ENCODE measurements around the gene EFHC1. TPM values are rescaled to one million over a fixed set of nuclear protein-coding genes. Genes with fewer than 3 reads are reported as not detected.
A peak's percentile ranks its signal among the peaks of the same experiment; 100 is the strongest.

Gene EFHC1
- total RNA-seq, 1 donor from 2014 or later = 9.6 TPM

- no peak for DNase-seq (ENCODE audit: low spot score)
- Mint-ChIP-seq H3K36me3 (ENCODE audit: low read depth) (peaks cover 7% of the 10 kb centered on the region), H3K4me1 (ENCODE audit: low read depth) (peaks cover 94% of the 10 kb centered on the region), H3K9me3 (ENCODE audit: low read depth) (no peaks in the 10 kb centered on the region), H3K27me3 (ENCODE audit: low read depth) (no peaks in the 10 kb centered on the region), H3K4me3 (ENCODE audit: unreplicated experiment) (peak overlapping the region; percentile 24), H3K27ac (ENCODE audit: unreplicated experiment) (peak overlapping the region; percentile 97)
- TF ChIP-seq, protein P1, sequence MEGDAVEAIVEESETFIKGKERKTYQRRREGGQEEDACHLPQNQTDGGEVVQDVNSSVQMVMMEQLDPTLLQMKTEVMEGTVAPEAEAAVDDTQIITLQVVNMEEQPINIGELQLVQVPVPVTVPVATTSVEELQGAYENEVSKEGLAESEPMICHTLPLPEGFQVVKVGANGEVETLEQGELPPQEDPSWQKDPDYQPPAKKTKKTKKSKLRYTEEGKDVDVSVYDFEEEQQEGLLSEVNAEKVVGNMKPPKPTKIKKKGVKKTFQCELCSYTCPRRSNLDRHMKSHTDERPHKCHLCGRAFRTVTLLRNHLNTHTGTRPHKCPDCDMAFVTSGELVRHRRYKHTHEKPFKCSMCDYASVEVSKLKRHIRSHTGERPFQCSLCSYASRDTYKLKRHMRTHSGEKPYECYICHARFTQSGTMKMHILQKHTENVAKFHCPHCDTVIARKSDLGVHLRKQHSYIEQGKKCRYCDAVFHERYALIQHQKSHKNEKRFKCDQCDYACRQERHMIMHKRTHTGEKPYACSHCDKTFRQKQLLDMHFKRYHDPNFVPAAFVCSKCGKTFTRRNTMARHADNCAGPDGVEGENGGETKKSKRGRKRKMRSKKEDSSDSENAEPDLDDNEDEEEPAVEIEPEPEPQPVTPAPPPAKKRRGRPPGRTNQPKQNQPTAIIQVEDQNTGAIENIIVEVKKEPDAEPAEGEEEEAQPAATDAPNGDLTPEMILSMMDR (IDR thresholded peaks at IDR 0.05) = no peak
Measured at GRCh38 chr6:52566201-52566600, 146.1 kb downstream of the EFHC1 start.

DNA sequence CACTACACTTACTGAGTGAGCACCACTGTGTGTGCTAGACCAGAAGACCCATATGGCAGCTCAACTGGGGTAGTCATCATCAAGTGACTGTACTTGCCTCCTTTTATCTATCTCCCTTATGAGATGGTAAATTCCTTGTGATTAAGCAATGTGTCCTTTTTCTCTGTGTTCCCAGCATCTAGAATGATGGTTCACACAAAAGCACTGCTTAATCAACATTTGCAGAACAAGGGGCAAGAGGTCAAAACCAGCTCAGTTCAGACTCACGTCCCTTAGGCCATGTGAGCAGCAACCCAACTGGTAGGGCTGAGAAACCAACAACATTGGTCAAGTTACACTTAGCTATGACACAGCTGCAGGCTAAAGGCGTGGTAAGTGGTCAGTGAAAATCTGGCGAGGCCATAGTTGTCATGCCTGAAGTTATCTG lies 146.7 kb downstream of the EFHC1 start:
- peak overlapping the region; percentile 97 for H3K27ac Mint-ChIP-seq (ENCODE audit: unreplicated experiment)
- H3K4me3 Mint-ChIP-seq (ENCODE audit: unreplicated experiment) = no peak overlapping the region
- H3K4me1 Mint-ChIP-seq (ENCODE audit: low read depth) = peaks cover 100% of the 10 kb centered on the region
- H3K27me3 Mint-ChIP-seq (ENCODE audit: low read depth) = no peaks in the 10 kb centered on the region
- DNase-seq (ENCODE audit: low spot score) = no peak
- H3K36me3 Mint-ChIP-seq (ENCODE audit: low read depth) = peaks cover 7% of the 10 kb centered on the region
- H3K9me3 Mint-ChIP-seq (ENCODE audit: low read depth) = no peaks in the 10 kb centered on the region
- TF ChIP-seq, protein P1 (IDR thresholded peaks at IDR 0.05) = no peak

DNA sequence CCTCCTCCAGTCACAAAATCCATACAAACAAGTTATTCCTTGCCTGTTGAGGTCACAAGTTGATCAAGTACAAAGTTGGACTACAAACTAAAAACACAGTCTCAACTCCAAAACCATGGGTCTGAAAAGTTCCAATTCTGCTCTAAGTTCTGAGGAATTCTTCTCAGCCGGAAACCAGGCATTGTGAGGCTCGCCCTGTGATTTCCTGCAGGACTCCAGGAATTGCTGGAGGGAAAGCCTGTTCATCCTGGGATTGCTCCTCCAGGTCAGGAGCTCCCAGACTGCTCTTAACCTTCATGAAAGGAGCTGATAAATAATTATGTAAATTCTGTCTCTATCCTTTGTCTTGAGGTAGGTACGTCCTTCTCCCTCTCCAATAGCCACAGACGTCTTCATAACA lies 148.2 kb downstream of the EFHC1 start:
- no peak overlapping the region for H3K4me3 Mint-ChIP-seq (ENCODE audit: unreplicated experiment)
- peaks cover 99% of the 10 kb centered on the region for H3K4me1 Mint-ChIP-seq (ENCODE audit: low read depth)
- H3K9me3 Mint-ChIP-seq (ENCODE audit: low read depth) = no peaks in the 10 kb centered on the region
- no peaks in the 10 kb centered on the region for H3K27me3 Mint-ChIP-seq (ENCODE audit: low read depth)
- TF ChIP-seq, protein P1 (IDR thresholded peaks at IDR 0.05) = no peak
- peak overlapping the region; percentile 97 for H3K27ac Mint-ChIP-seq (ENCODE audit: unreplicated experiment)
- no peak for DNase-seq (ENCODE audit: low spot score)
- peaks cover 9% of the 10 kb centered on the region for H3K36me3 Mint-ChIP-seq (ENCODE audit: low read depth)

- Mint-ChIP-seq H3K27ac (ENCODE audit: unreplicated experiment) (peak overlapping the region; percentile 71), H3K36me3 (ENCODE audit: low read depth) (peaks cover 1% of the 10 kb centered on the region), H3K4me3 (ENCODE audit: unreplicated experiment) (no peak overlapping the region), H3K9me3 (ENCODE audit: low read depth) (no peaks in the 10 kb centered on the region), H3K4me1 (ENCODE audit: low read depth) (peaks cover 98% of the 10 kb centered on the region), H3K27me3 (ENCODE audit: low read depth) (no peaks in the 10 kb centered on the region)
- TF ChIP-seq, protein P1 (IDR thresholded peaks at IDR 0.05) = no peak
- DNase-seq (ENCODE audit: low spot score) = no peak
Measured at GRCh38 chr6:52570291-52570700, 150.2 kb downstream of the EFHC1 start.

GRCh38 chr6:52571099-52571755 lies 151.1 kb downstream of the EFHC1 start:
- no peaks in the 10 kb centered on the region for H3K27me3 Mint-ChIP-seq (ENCODE audit: low read depth)
- peaks cover 89% of the 10 kb centered on the region for H3K4me1 Mint-ChIP-seq (ENCODE audit: low read depth)
- TF ChIP-seq, protein P1 (IDR thresholded peaks at IDR 0.05) = no peak
- H3K4me3 Mint-ChIP-seq (ENCODE audit: unreplicated experiment) = peak overlapping the region; percentile 46
- H3K36me3 Mint-ChIP-seq (ENCODE audit: low read depth) = peaks cover 4% of the 10 kb centered on the region
- H3K9me3 Mint-ChIP-seq (ENCODE audit: low read depth) = no peaks in the 10 kb centered on the region
- H3K27ac Mint-ChIP-seq (ENCODE audit: unreplicated experiment) = peak overlapping the region; percentile 96
- no peak for DNase-seq (ENCODE audit: low spot score)
